HCT116 (cell line): ENCODE data around the gene DOCK1. TPM values are rescaled to one million over a fixed set of nuclear protein-coding genes. Genes with fewer than 3 reads are reported as not detected.

Experiments
- ATAC-seq: fragments of 200-7000 bp; cut with Tn5 transposase; 2 replicates; pipeline ENCODE4 v1.9.1; 2020; ENCODE audit warnings: mild to moderate bottlenecking, moderate library complexity
- BruUV-seq: library from RNA; stranded (reverse); fragments of 400-500 nt; replicated peaks from 2 replicates; lab custom pipeline; 2021; lab: Mats Ljungman, UMichigan
- CTCF ChIA-PET: fragments of 300-600 bp; sonication (Branson Sonifier 250); formaldehyde crosslinking; loops from one replicate; lab custom pipeline; 2021; ENCODE audit warnings: antibody characterized with exemption; lab: Charles Lee
- POLR2A ChIA-PET: fragments of 300-600, 350-600 bp; sonication (Branson Sonifier 250); formaldehyde crosslinking; loops from one replicate; lab custom pipeline; 2021; ENCODE audit warnings: antibody characterized with exemption; lab: Charles Lee
- RAD21 ChIA-PET, 2 experiments: fragments of 300-600 bp; sonication (Branson Sonifier 250); formaldehyde crosslinking; loops; one replicate each; lab custom pipeline; 2023; ENCODE audit warnings: low total read pairs in 2 of 2; ENCODE audit not compliant: uncharacterized antibody in 2 of 2, unreplicated experiment in 2 of 2, low non-redundant PET in 1 of 2; lab: Charles Lee
- DNase-seq: peaks from one replicate; pipeline ENCODE4 v3.0.0-alpha.2; 2010; ENCODE audit warnings: low read depth, low spot score
- H2AFZ ChIP-seq: fragments of 200-600 bp; shearing (Covaris generic), sonication (generic); 2 replicates; pipeline ENCODE4 v1.6.1; 2017; ENCODE audit warnings: low read depth, mixed run types, mixed read lengths, antibody characterized with exemption, low read length; ENCODE audit not compliant: poor library complexity, severe bottlenecking
- H3K27ac ChIP-seq: 2 replicates; pipeline ENCODE4 v1.5.1; 2012; ENCODE audit warnings: low read depth, low read length
- H3K27me3 ChIP-seq: fragments of 200-600 bp; sonication (generic); 2 replicates; pipeline ENCODE4 v1.6.1; 2016; ENCODE audit warnings: mixed run types, low read length, mixed read lengths; ENCODE audit not compliant: insufficient read depth
- H3K36me3 ChIP-seq, 2 experiments: fragments of 200-500 bp in 1 of 2; fragments of 200-600 bp in 1 of 2; sonication (Bioruptor generic) in 1 of 2; sonication (generic) in 1 of 2; 2 replicates each; pipeline versions ENCODE4 v1.5.1 to v1.6.1; 2014 to 2016; ENCODE audit warnings: low read length in 2 of 2, inconsistent platforms in 1 of 2, mixed read lengths in 1 of 2, mixed run types in 1 of 2; ENCODE audit not compliant: insufficient read depth in 2 of 2, control insufficient read depth in 1 of 2
- H3K4me1 ChIP-seq, 2 experiments: fragments of 200-600 bp in 1 of 2; sonication (generic) in 1 of 2; 2 replicates each; pipeline versions ENCODE4 v1.5.1 to v1.6.1; 2012 to 2017; ENCODE audit warnings: low read length in 2 of 2, inconsistent platforms in 1 of 2, mild to moderate bottlenecking in 1 of 2, mixed read lengths in 1 of 2, mixed run types in 1 of 2, moderate library complexity in 1 of 2; ENCODE audit not compliant: insufficient read depth in 2 of 2, control insufficient read depth in 1 of 2
- H3K4me2 ChIP-seq: fragments of 200-600 bp; sonication (generic); 2 replicates; pipeline ENCODE4 v1.6.1; 2017; ENCODE audit warnings: mixed run types, low read length, mixed read lengths
- H3K4me3 ChIP-seq, 2 experiments: fragments of 200-600 bp in 1 of 2; sonication (generic) in 1 of 2; replicated peaks in 1 of 2; 2 replicates each; pipeline ENCODE4 v1.5.1; 2011 to 2016; ENCODE audit warnings: low read length in 2 of 2, control low read depth in 1 of 2, low read depth in 1 of 2, mild to moderate bottlenecking in 1 of 2, mixed read lengths in 1 of 2, mixed run types in 1 of 2
- H3K79me2 ChIP-seq: fragments of 200-600 bp; sonication (generic); 2 replicates; pipeline ENCODE4 v1.6.1; 2017; ENCODE audit warnings: mild to moderate bottlenecking, mixed run types, low read length, moderate library complexity, mixed read lengths; ENCODE audit not compliant: insufficient read depth
- H3K9ac ChIP-seq: fragments of 200-600 bp; sonication (generic); 2 replicates; pipeline ENCODE4 v1.6.1; 2016; ENCODE audit warnings: low read length, mixed read lengths
- H3K9me2 ChIP-seq: fragments of 200-600 bp; sonication (generic), shearing (Covaris generic); 2 replicates; pipeline ENCODE4 v1.6.1; 2017; ENCODE audit warnings: mixed run types, mild to moderate bottlenecking, moderate library complexity; ENCODE audit not compliant: insufficient read depth
- H3K9me3 ChIP-seq, 2 experiments: fragments of 200-500 bp in 1 of 2; fragments of 200-600 bp in 1 of 2; sonication (Bioruptor generic) in 1 of 2; sonication (generic) in 1 of 2; 2 replicates each; pipeline ENCODE4 v1.6.1; 2014 to 2017; ENCODE audit warnings: low read length in 2 of 2, mixed read lengths in 2 of 2, inconsistent platforms in 1 of 2, low read depth in 1 of 2, mild to moderate bottlenecking in 1 of 2, mixed run types in 1 of 2, moderate library complexity in 1 of 2; ENCODE audit not compliant: control insufficient read depth in 1 of 2, insufficient read depth in 1 of 2
- H4K20me1 ChIP-seq: fragments of 200-600 bp; sonication (generic), shearing (Covaris generic); 2 replicates; pipeline ENCODE4 v1.6.1; 2017; ENCODE audit warnings: mixed run types, mild to moderate bottlenecking, moderate library complexity; ENCODE audit not compliant: insufficient read depth
- ATF3 ChIP-seq: IDR thresholded peaks from 2 replicates; pipeline ENCODE4 v1.6.1; 2012
- CTCF ChIP-seq, 3 experiments: fragments of 200-600 bp in 1 of 3; sonication (generic) in 1 of 3; IDR thresholded peaks in 2 of 3; conservative IDR thresholded peaks in 1 of 3; 2 replicates each; pipeline ENCODE4 v1.5.1; 2012 to 2017; ENCODE audit warnings: low read depth in 2 of 3, low read length in 2 of 3, antibody characterized with exemption in 1 of 3, borderline replicate concordance in 1 of 3, control low read depth in 1 of 3, mild to moderate bottlenecking in 1 of 3, mixed read lengths in 1 of 3, mixed run types in 1 of 3, moderate library complexity in 1 of 3; ENCODE audit not compliant: insufficient read depth in 1 of 3
- EGR1 ChIP-seq: IDR thresholded peaks from 2 replicates; pipeline ENCODE4 v1.6.1; 2012; ENCODE audit warnings: low read depth
- EZH2 ChIP-seq: fragments of 200-600 bp; sonication (generic); IDR thresholded peaks from 2 replicates; pipeline ENCODE4 v1.6.1; 2017; ENCODE audit warnings: antibody characterized with exemption, mixed run types
- EZH2phosphoT487 ChIP-seq: fragments of 200-600 bp; IDR thresholded peaks from 2 replicates; pipeline ENCODE4 v1.6.1; 2018; ENCODE audit warnings: antibody characterized with exemption, borderline replicate concordance
- FOSL1 ChIP-seq: IDR thresholded peaks from 2 replicates; pipeline ENCODE4 v1.6.1; 2012; ENCODE audit warnings: low read depth
- JUND ChIP-seq: IDR thresholded peaks from 2 replicates; pipeline ENCODE4 v1.6.1; 2012
- MAX ChIP-seq: IDR thresholded peaks from 2 replicates; pipeline ENCODE4 v1.6.1; 2012
- POLR2A ChIP-seq: IDR thresholded peaks from 2 replicates; pipeline ENCODE4 v1.7.0; 2011; ENCODE audit warnings: borderline replicate concordance; ENCODE audit not compliant: insufficient read depth, insufficient read length; ENCODE audit errors: extremely low read depth
- POLR2AphosphoS5 ChIP-seq: IDR thresholded peaks from 2 replicates; pipeline ENCODE4 v1.6.1; 2011; ENCODE audit warnings: mild to moderate bottlenecking, low read depth, low read length, moderate library complexity
- RAD21 ChIP-seq: IDR thresholded peaks from 2 replicates; pipeline ENCODE4 v1.6.1; 2012; ENCODE audit warnings: low read depth, mild to moderate bottlenecking
- SP1 ChIP-seq: IDR thresholded peaks from 2 replicates; pipeline ENCODE4 v1.6.1; 2012; ENCODE audit warnings: low read depth
- SRF ChIP-seq: IDR thresholded peaks from 2 replicates; pipeline ENCODE4 v1.6.1; 2012; ENCODE audit warnings: low read depth
- ZFX ChIP-seq: fragments of 450-650 bp; IDR thresholded peaks from 2 replicates; pipeline ENCODE4 v1.6.1; 2017
- ZNF274 ChIP-seq: fragments of 200-500 bp; sonication (Bioruptor generic); IDR thresholded peaks from 2 replicates; pipeline ENCODE4 v1.6.1; 2014; ENCODE audit warnings: mild to moderate bottlenecking, low read depth, low read length, inconsistent platforms
- intact Hi-C: fragments of 100-400 bp; cut with micrococcal nuclease; formaldehyde crosslinking; loops from 2 replicates; pipeline ENCODE4 v1.10.0; 2022
- total RNA-seq: library from RNA; stranded (reverse); gene quantifications from one replicate; pipeline ENCODE4 v1.2.1, GENCODE V29; 2021; ENCODE audit not compliant: unreplicated experiment

The DOCK1 gene
- total RNA-seq, 1 experiment from 2014 or later, result 46.5 TPM

- Histone ChIP-seq H3K9me3 (no peaks in the 10 kb centered on the region), H3K4me1 (no peaks in the 10 kb centered on the region), H3K9ac (no peak overlapping the region), H3K4me2 (no peak overlapping the region), H2AFZ (no peak overlapping the region), H3K79me2 (no peaks in the 10 kb centered on the region), H3K4me3 (no peak overlapping the region), H4K20me1 (no peaks in the 10 kb centered on the region), H3K27me3 (no peaks in the 10 kb centered on the region), H3K36me3 (no peaks in the 10 kb centered on the region), H3K27ac (no peak overlapping the region), H3K9me2 (no peaks in the 10 kb centered on the region)
- ATAC-seq (no peak), DNase-seq (no peak)
- TF ChIP-seq JUND, result no peak
- no peak for TF ChIP-seq ZFX
- TF ChIP-seq RAD21, result no peak
- TF ChIP-seq CTCF (IDR thresholded peaks at IDR 0.05 in 2 of 3, conservative IDR thresholded peaks at IDR 0.05 in 1 of 3; ENCODE audit: borderline replicate concordance in 1 of 3, insufficient read depth in 1 of 3, low read depth in 2 of 3, low read length in 2 of 3), result no peak
- no peak for TF ChIP-seq POLR2A
- TF ChIP-seq ATF3, result no peak
- no peak for TF ChIP-seq POLR2AphosphoS5
- TF ChIP-seq FOSL1, result no peak
- TF ChIP-seq EZH2phosphoT487, result no peak
- no peak for TF ChIP-seq EZH2
- no peak for TF ChIP-seq ZNF274
- TF ChIP-seq MAX, result no peak
- no peak for TF ChIP-seq SRF
- TF ChIP-seq EGR1, result no peak
- no peak for TF ChIP-seq SP1
- no TSS peak for BruUV-seq
- CTCF ChIA-PET, result interaction anchor here (2.0 kb wide), 1 partner anchor 14 kb away, joined by 8 read pairs; no protein-coding TSS in a partner anchor
- intact Hi-C loops, result no loop called here
- POLR2A ChIA-PET, result no interaction called here
- RAD21 ChIA-PET, result no interaction called here
Measured at GRCh38 chr10:127257395-127257794, 352.2 kb downstream of the DOCK1 start.
